Measurements from ENCODE around the gene CDIP1. TPM values are rescaled to one million over a fixed set of nuclear protein-coding genes. Genes with fewer than 3 reads are reported as not detected.
A peak's percentile ranks its signal among the peaks of the same experiment; 100 is the strongest.

CDIP1 gene
- total RNA-seq, 1 donor from 2014 or later = 38.4 TPM

- no peak for DNase-seq (ENCODE audit: low read depth)
Measured at GRCh38 chr16:4539716-4540284, 1.2 kb upstream of the CDIP1 start.

GRCh38 chr16:4537376-4538343 lies 913 bp downstream of the CDIP1 start:
- no peak for DNase-seq (ENCODE audit: low read depth)

DNA sequence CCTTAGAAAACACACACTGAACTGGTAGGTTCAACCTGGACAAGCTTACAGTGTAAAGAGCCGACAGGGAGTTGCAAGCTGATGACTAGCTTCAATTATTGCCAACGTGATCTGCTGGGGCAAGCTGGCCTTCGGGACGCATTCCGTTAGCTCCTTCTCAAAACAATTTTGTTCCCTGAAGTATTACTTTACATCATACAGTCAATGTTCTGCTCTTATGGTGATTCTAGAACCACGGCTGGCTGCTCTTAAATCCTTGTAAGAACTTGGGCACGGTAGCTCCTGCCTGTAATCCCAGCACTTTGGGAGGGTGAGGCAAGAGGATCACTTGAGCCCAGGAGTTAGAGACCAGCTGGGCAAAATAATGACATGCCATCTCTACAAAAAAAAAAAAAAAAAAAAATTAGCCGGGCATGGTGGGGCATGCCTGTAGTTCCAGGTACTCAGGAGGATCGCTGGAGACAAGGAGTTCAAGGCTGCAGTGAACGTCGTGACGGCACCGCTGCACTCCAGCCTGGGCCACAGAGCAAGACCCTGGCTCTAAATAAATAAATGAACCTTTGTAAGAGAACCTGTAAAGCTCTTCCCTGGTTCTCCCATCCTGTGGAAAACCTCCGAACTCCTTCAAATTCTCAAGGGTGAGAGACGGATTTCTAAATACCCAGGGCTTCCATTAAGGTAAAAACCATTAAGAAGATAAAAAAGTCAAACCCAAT lies 2.0 kb downstream of the CDIP1 start:
- no peak for DNase-seq (ENCODE audit: low read depth)

- DNase-seq (ENCODE audit: low read depth) = no peak
Measured at GRCh38 chr16:4535627-4536108, 2.9 kb downstream of the CDIP1 start.

DNA sequence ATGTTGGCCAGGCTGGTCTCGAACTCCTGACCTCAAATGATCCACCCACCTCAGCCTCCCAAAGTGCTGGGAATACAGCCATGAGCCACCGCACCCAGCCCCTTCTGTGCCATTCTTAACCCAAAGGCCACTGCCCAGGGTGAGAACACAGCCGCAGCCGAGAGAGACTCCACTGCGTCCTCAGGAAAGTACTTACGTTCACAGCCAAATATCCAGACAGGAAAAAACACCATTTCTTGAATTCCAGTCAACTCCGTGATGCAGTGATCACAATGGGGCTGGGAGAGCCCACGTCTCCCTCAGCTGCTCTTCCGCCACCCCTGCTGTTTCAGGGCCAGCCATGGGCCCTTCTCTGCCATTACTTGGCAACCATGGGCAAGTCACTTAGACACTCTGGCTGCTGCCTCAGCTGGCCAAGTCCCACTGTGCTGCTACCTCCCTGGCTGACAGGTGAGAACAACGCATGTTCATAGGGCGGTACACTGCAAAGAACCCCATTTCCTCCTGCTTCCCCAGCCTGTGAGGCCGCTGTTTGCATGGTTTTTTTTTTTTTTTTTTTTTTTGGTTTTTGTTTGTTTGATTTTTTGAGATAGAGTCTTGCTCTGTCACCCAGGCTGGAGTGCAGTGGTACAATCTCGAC lies 4.3 kb downstream of the CDIP1 start:
- no peak for DNase-seq (ENCODE audit: low read depth)

- DNase-seq (ENCODE audit: low read depth) = no peak
Measured at GRCh38 chr16:4533490-4533889, 5.1 kb downstream of the CDIP1 start.

- DNase-seq (ENCODE audit: low read depth) = no peak
Measured at GRCh38 chr16:4532238-4532637, 6.3 kb downstream of the CDIP1 start.

GRCh38 chr16:4531811-4532210 lies 6.8 kb downstream of the CDIP1 start:
- no peak for DNase-seq (ENCODE audit: low read depth)

GRCh38 chr16:4529085-4530060 lies 9.2 kb downstream of the CDIP1 start:
- peak; percentile 79 for DNase-seq (ENCODE audit: low read depth)

DNA sequence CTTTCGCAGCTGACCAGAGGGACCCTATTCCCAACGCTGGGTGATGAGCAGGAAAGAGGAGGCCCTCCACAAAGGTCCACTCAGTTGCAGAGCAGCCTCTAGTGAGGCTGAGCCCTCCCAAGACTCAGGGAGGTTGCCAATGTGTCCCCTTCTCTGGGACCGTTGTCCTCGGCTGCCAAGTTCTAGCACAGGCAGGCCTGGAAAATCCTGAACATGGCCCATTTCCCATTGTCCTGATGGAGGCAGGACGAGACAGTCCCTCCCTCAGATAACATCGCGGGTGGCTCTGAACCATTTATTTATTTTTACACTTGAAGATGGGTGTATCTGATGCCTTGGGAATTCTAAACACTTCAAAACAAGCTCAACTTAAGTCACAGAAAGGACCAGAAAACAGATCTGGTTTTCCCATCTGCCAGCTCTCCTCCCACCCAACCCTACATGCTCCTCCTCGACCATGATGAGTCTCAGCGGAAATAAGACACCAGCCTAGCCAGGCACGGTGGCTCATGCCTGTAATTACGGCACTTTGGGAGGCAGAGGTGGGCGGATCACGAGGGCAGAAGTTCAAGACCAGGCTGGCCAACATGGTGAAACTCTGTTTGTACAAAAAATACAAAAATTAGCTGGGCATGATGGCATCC lies 12.8 kb downstream of the CDIP1 start:
- DNase-seq (ENCODE audit: low read depth) = no peak

DNA sequence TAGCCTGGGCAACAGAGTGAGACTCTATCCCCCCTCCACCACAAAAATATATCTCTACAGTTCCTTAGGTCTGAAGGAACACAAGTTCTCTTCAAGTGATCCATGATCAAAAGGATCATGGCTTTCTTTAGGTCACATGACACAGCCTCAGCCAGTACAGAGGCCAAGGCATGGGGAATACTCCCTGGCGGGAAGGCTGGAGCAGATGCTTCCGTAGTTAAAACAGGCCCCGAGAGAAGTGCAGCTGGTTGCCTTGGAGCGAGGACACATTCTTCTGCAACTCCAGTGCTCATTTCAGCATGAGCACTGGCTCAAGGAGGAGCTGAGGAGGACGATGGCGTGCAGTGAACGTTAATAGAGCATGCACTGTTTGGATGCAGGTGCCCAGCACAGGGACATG lies 13.5 kb downstream of the CDIP1 start:
- no peak for DNase-seq (ENCODE audit: low read depth)

DNA sequence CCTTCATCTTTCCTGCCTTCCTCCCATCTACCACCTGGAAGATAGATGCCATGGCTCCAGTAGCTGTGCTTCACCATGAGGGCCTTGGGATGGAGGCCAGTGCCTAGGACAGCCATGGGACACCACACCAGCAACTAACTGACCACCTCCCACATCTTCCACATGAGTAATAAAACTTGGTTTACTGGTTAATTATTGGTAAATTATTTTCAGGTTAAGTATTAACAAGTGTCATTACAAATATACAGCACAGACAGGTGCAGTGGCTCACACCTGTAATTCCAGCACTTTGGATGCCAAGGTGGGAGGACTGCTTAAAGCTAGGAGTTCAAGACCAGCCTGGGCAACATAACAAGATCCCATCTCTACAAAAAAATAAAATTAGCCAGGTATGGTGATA lies 14.0 kb downstream of the CDIP1 start:
- DNase-seq (ENCODE audit: low read depth) = no peak

GRCh38 chr16:4523686-4524085 lies 14.9 kb downstream of the CDIP1 start:
- DNase-seq (ENCODE audit: low read depth) = peak; percentile 17

GRCh38 chr16:4522051-4522581 lies 16.5 kb downstream of the CDIP1 start:
- peak; percentile 74 for DNase-seq (ENCODE audit: low read depth)

DNA sequence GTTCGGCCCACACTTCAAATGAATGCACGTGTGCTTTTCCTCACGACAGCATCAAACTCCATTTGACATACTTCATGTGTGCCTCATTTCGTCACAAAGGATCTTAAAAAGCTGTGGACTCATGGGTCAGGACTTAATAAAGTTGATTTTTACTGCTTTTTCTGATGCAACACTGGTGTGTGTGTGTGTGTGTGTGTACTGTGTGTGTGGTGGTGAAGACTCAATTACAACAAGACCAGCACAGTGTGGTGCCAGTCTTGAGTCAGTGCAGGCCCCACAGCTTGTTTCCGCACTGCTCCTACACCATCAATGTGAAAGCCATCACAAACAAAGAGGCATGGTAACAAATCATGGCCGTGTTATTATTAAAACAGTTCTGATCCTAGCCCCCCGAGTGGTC lies 17.7 kb downstream of the CDIP1 start:
- no peak for DNase-seq (ENCODE audit: low read depth)

DNA sequence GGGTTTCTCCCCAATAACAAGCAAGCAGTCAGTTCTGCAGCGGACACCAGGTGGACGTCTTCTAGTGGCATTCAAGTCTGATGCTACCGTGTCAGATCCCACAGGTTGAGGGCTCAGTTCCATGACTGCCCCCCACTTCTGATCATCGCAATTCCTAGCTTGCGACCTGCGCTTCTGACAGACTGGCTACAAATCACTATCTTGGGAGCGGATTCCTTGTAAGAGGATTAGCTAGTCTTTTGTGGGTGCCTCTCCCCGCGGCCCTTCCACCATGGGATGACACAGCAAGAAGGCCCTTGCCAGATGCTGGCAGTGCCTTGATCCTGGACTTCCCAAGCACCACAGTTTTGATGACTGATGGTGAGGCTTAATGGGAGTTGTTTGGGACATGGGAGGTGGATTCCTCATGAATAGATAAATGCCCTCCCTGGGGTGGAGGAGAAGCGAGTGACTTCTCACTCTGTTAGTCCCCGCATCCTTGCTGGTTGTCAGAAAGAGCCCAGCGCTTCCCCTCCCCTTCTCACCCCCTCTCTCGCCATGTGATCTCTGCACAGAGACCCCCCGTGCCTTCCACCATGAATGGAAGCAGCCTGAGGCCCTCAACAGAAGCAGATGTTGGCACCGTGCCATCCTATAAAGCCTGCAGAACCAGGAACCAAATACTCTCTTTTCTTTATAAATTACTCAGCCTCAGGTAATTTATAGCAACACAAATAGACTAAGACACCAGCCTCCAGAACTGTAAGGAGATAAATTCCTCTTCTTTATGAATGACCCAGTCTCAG lies 19.1 kb downstream of the CDIP1 start:
- DNase-seq (ENCODE audit: low read depth) = no peak

- peak; percentile 33 for DNase-seq (ENCODE audit: low read depth)
Measured at GRCh38 chr16:4517812-4518680, 20.5 kb downstream of the CDIP1 start.

Measured in myocyte (in vitro differentiated cells).